Breast epithelium (tissue), 4 donors: ENCODE results near the gene MCM6. TPM values are rescaled to one million over a fixed set of nuclear protein-coding genes. Genes with fewer than 3 reads are reported as not detected.
"Not testable (repeated sequence)": the region's sequence is repeated elsewhere in the genome, so short reads cannot be mapped to it uniquely, and the experiment has no call there.

Experiments used
- DNase-seq, 2 donors: peaks; one replicate each; pipeline ENCODE4 v3.0.0-alpha.2; 2019; ENCODE audit warnings: low spot score in 2 of 2
- H3K27ac ChIP-seq, 2 donors: fragments of 200-600 bp; sonication (generic) in 1 of 2; one replicate each; pipeline ENCODE4 v1.5.1; 2016 to 2019; ENCODE audit warnings: mild to moderate bottlenecking in 1 of 2
- H3K27me3 ChIP-seq, 2 donors: fragments of 200-600 bp; sonication (generic) in 1 of 2; one replicate each; pipeline versions ENCODE4 v1.5.1 to v1.6.0; 2017 to 2019; ENCODE audit warnings: control low read depth in 1 of 2, mild to moderate bottlenecking in 1 of 2
- H3K36me3 ChIP-seq: fragments of 200-600 bp; one replicate; pipeline ENCODE4 v1.5.1; 2019
- H3K4me1 ChIP-seq, 2 donors: fragments of 200-600 bp; sonication (generic); one replicate each; pipeline ENCODE4 v1.5.1; 2016 to 2019; ENCODE audit warnings: control low read depth in 1 of 2
- H3K4me3 ChIP-seq, 3 donors: fragments of 200-600 bp; sonication (generic); 1 replicate in 2 of 3; 2 replicates in 1 of 3; pipeline ENCODE4 v1.5.1; 2016 to 2019; ENCODE audit warnings: mild to moderate bottlenecking in 3 of 3, moderate library complexity in 2 of 3
- H3K9me3 ChIP-seq, 2 donors: fragments of 200-600 bp; sonication (generic) in 1 of 2; one replicate each; pipeline ENCODE4 v1.5.1; 2016 to 2019; ENCODE audit warnings: control low read depth in 1 of 2
- POLR2A ChIP-seq: fragments of 450-650 bp; IDR thresholded peaks from one replicate; pipeline ENCODE4 v1.6.1; 2016; ENCODE audit warnings: antibody characterized with exemption, mild to moderate bottlenecking, moderate library complexity
- POLR2AphosphoS5 ChIP-seq, 3 donors: sonication (generic); formaldehyde crosslinking; IDR thresholded peaks; one replicate each; pipeline ENCODE4 v1.6.1; 2017; ENCODE audit warnings: antibody characterized with exemption in 3 of 3
- intact Hi-C: fragments of 100-400 bp; cut with DNase I; formaldehyde crosslinking; loops from one replicate; pipeline ENCODE4 v1.15.1; 2023; ENCODE audit warnings: low total_unique reads
- total RNA-seq, 3 donors: library from RNA; depleted of rRNA; stranded (reverse); fragments of >200 nt; gene quantifications; one replicate each; pipeline ENCODE4 v1.1.0, GENCODE V29; 2016
- TF ChIP-seq, protein P1 (sequence below), 3 donors: fragments of 450-650 bp; IDR thresholded peaks; one replicate each; pipeline ENCODE4 v1.5.1; 2016 to 2017; ENCODE audit warnings: antibody characterized with exemption in 3 of 3, mild to moderate bottlenecking in 3 of 3, moderate library complexity in 3 of 3

The MCM6 gene
- total RNA-seq, 3 donors from 2014 or later = 10.9 to 11.8 (median 11.3) TPM

DNA sequence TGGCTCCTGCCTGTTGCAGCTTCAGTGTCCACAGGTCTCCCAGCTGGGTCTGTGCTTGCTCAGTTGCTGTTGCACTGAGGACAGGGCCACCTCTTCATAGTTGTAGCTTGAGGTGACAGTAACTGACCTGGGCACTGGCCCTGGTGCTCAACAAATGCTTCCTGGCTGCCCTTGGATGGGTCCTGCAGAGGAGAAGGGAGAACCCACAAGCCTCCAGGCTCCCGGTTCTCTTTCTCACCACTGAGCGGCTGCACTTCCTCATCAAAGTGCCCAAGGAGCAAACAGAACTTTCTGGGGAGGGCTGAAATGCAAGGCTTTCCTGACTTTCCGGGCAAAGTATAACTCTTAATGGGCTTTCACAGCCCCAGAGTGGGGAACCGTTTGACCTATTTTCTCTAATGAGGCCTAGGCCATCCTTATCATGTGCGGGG lies 78.0 kb downstream of the MCM6 start:
- no peak overlapping the region for H3K4me3 ChIP-seq

GRCh38 chr2:135797497-135798274 lies 78.6 kb downstream of the MCM6 start:
- H3K27me3 ChIP-seq = no peaks in the 10 kb centered on the region
- peak in 1 of 2 donors; percentile 32 for DNase-seq
- no peaks in the 10 kb centered on the region for H3K4me1 ChIP-seq
- H3K9me3 ChIP-seq = no peaks in the 10 kb centered on the region
- TF ChIP-seq POLR2AphosphoS5 (IDR thresholded peaks at IDR 0.05) = no peak
- TF ChIP-seq, protein P1, sequence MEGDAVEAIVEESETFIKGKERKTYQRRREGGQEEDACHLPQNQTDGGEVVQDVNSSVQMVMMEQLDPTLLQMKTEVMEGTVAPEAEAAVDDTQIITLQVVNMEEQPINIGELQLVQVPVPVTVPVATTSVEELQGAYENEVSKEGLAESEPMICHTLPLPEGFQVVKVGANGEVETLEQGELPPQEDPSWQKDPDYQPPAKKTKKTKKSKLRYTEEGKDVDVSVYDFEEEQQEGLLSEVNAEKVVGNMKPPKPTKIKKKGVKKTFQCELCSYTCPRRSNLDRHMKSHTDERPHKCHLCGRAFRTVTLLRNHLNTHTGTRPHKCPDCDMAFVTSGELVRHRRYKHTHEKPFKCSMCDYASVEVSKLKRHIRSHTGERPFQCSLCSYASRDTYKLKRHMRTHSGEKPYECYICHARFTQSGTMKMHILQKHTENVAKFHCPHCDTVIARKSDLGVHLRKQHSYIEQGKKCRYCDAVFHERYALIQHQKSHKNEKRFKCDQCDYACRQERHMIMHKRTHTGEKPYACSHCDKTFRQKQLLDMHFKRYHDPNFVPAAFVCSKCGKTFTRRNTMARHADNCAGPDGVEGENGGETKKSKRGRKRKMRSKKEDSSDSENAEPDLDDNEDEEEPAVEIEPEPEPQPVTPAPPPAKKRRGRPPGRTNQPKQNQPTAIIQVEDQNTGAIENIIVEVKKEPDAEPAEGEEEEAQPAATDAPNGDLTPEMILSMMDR (IDR thresholded peaks at IDR 0.05) = peak; percentile 10 to 64 (median 57)
- no peak overlapping the region for H3K27ac ChIP-seq
- no peaks in the 10 kb centered on the region for H3K36me3 ChIP-seq
- no peak overlapping the region for H3K4me3 ChIP-seq
- intact Hi-C loops = no loop called here

More for the DNA sequence above, 78.0 kb downstream of the MCM6 start:
- TF ChIP-seq POLR2AphosphoS5 (IDR thresholded peaks at IDR 0.05) (no peak), POLR2A (no peak)
- TF ChIP-seq, protein P1 (IDR thresholded peaks at IDR 0.05) = no peak
- Histone ChIP-seq H3K9me3 (no peaks in the 10 kb centered on the region), H3K36me3 (no peaks in the 10 kb centered on the region), H3K4me1 (no peaks in the 10 kb centered on the region), H3K27ac (no peak overlapping the region), H3K27me3 (no peaks in the 10 kb centered on the region)
- no peak for DNase-seq
- intact Hi-C loops = no loop called here

- intact Hi-C loops = no loop called here
- no peaks in the 10 kb centered on the region for H3K9me3 ChIP-seq
- DNase-seq = no peak
- H3K36me3 ChIP-seq = no peaks in the 10 kb centered on the region
- no peak overlapping the region for H3K27ac ChIP-seq
- no peaks in the 10 kb centered on the region for H3K27me3 ChIP-seq
- H3K4me3 ChIP-seq = no peak overlapping the region
- H3K4me1 ChIP-seq = no peaks in the 10 kb centered on the region
- TF ChIP-seq POLR2AphosphoS5 (IDR thresholded peaks at IDR 0.05) (no peak), POLR2A (no peak)
- TF ChIP-seq, protein P1 (IDR thresholded peaks at IDR 0.05) = no peak
Measured at GRCh38 chr2:135796606-135797005, 79.6 kb downstream of the MCM6 start.

GRCh38 chr2:135795641-135796040 lies 80.6 kb downstream of the MCM6 start:
- H3K27me3 ChIP-seq, DNase-seq, intact Hi-C loops: not testable (repeated sequence)

GRCh38 chr2:135792401-135793150 lies 83.7 kb downstream of the MCM6 start:
- no peaks in the 10 kb centered on the region for H3K27me3 ChIP-seq
- H3K36me3 ChIP-seq = no peaks in the 10 kb centered on the region
- no peak overlapping the region for H3K4me3 ChIP-seq
- H3K9me3 ChIP-seq = no peaks in the 10 kb centered on the region
- no peaks in the 10 kb centered on the region for H3K4me1 ChIP-seq
- no peak for DNase-seq
- intact Hi-C loops = no loop called here
- TF ChIP-seq POLR2A (no peak), POLR2AphosphoS5 (IDR thresholded peaks at IDR 0.05) (no peak)
- TF ChIP-seq, protein P1 (IDR thresholded peaks at IDR 0.05) = no peak
- no peak overlapping the region for H3K27ac ChIP-seq

More at GRCh38 chr2:135795641-135796040, 80.6 kb downstream of the MCM6 start:
- not testable (repeated sequence) for H3K36me3 ChIP-seq, H3K4me1 ChIP-seq, H3K27ac ChIP-seq, H3K4me3 ChIP-seq, H3K9me3 ChIP-seq
